ENCODE measurements around the gene DOCK1. TPM values are rescaled to one million over a fixed set of nuclear protein-coding genes. Genes with fewer than 3 reads are reported as not detected.

The DOCK1 gene
- polyA plus RNA-seq, 1 of the 3 experiments (the other 2 are of a cell fraction): 15.5 TPM

DNA sequence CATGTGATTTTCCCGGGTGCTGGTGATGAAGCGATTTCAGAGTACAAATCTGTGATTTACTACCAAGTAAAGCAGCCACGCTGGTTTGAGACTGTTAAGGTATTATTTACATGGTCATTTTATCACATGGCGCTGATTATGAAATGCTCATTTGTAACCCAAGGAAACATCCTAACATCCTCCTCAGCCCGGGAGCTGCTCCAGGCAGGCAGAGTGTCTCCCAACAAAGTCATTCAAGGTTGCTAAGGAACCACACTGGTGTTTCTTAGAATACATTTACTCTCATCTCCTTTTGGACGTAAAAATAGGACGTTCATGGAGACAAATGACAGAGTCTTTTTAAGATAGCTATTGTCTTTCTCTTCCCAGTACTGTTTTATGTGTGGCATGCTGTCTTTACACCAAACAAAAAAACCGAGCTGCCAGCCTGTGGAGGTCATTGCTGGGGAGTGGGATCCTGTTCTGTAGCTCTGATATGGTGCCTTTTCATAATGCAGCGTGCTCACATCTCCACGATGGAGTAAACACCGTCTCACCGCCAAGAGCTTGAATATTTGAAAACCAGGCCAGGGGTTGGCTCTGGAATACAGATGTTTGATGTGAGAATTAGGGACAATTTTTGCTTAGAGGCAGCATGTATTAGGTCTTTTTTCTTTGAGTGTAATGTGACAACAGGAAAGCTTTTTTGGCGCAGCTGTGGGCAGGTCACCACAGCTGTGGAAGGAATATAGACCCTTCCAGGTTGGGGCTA is 119.6 kb downstream of the DOCK1 start:
- Histone ChIP-seq H3K4me3 (ENCODE audit: low read depth in 2 of 2, low read length in 1 of 2) (no peak overlapping the region), H3K4me2 (no peak overlapping the region), H3K79me2 (ENCODE audit: insufficient read depth) (no peaks in the 10 kb centered on the region), H3K4me1 (ENCODE audit: control insufficient read depth in 1 of 2, insufficient read depth in 2 of 2, low read depth in 1 of 2, low read length in 1 of 2) (no peaks in the 10 kb centered on the region), H3K36me3 (replicated peaks in 1 of 2; ENCODE audit: control insufficient read depth in 1 of 2, insufficient read depth in 2 of 2, low read length in 1 of 2) (peaks cover 32 to 45% of the 10 kb centered on the region in 2 experiments), H3F3A (replicated peaks; ENCODE audit: insufficient read depth) (no peaks in the 10 kb centered on the region), H3K27ac (ENCODE audit: low read depth in 2 of 2, low read length in 1 of 2) (no peak overlapping the region), H3K27me3 (ENCODE audit: insufficient read depth) (no peaks in the 10 kb centered on the region), H3K9ac (no peak overlapping the region), H4K20me1 (ENCODE audit: insufficient read depth) (no peaks in the 10 kb centered on the region), H2AFZ (ENCODE audit: low read depth) (no peak overlapping the region), H3K9me2 (no peaks in the 10 kb centered on the region), H3K9me3 (no peaks in the 10 kb centered on the region)
- 96% methylated on average over 13 of the region's 13 CpGs for WGBS (ENCODE audit: low lambda C conversion rate)
- DNase-seq: no peak
- ChIA-PET POLR2A (no interaction called here), CTCF (no interaction called here)
- no peak for TF ChIP-seq CHD2 (IDR thresholded peaks at IDR 0.05; ENCODE audit: low read length, partially characterized antibody)
- no peak for TF ChIP-seq RCOR1 (IDR thresholded peaks at IDR 0.05; ENCODE audit: low read length)
- TF ChIP-seq, protein P1, sequence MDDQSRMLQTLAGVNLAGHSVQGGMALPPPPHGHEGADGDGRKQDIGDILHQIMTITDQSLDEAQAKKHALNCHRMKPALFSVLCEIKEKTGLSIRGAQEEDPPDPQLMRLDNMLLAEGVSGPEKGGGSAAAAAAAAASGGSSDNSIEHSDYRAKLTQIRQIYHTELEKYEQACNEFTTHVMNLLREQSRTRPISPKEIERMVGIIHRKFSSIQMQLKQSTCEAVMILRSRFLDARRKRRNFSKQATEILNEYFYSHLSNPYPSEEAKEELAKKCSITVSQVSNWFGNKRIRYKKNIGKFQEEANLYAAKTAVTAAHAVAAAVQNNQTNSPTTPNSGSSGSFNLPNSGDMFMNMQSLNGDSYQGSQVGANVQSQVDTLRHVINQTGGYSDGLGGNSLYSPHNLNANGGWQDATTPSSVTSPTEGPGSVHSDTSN (IDR thresholded peaks at IDR 0.05): no peak
- no peak for TF ChIP-seq FOXM1 (IDR thresholded peaks at IDR 0.05; ENCODE audit: low read depth)
- no peak for TF ChIP-seq TEAD4 (IDR thresholded peaks at IDR 0.05; ENCODE audit: borderline replicate concordance, insufficient read depth)
- no peak for TF ChIP-seq FOSL2 (IDR thresholded peaks at IDR 0.05; ENCODE audit: borderline replicate concordance, low read depth)
- TF ChIP-seq YY1 (IDR thresholded peaks at IDR 0.05; ENCODE audit: low read depth): no peak
- no peak for TF ChIP-seq SIN3A (IDR thresholded peaks at IDR 0.05; ENCODE audit: borderline replicate concordance, low read depth, low read length)
- TF ChIP-seq TAF1 (IDR thresholded peaks at IDR 0.05; ENCODE audit: borderline replicate concordance, low read depth, low read length): no peak
- TF ChIP-seq SMC3 (IDR thresholded peaks at IDR 0.05; ENCODE audit: low read depth, low read length): no peak

DNA sequence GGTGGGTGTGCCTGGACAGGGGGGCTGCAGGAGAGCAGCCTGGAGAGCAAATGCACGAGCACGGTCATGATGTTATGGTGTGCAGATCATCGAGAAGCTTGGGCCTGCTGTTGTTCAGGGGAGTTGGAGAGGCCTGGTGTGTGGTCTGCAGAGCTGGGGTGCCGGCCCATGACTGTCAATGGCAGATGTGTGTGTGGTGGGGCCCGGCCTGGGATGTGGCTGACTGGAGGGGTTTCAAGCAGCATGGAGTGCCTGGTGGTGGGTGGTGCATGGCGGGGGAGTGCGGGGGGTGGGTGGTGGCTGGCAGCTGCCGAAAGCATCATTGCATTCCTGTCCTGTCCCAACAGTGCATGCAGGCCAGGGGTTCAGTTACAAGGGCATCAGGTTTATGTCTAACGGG is 122.6 kb downstream of the DOCK1 start:
- H3K27me3 ChIP-seq (ENCODE audit: insufficient read depth): no peaks in the 10 kb centered on the region
- no peaks in the 10 kb centered on the region for H3K9me2 ChIP-seq
- no peak for DNase-seq
- ChIA-PET CTCF (no interaction called here), POLR2A (no interaction called here)
- H3K36me3 ChIP-seq (replicated peaks in 1 of 2; ENCODE audit: control insufficient read depth in 1 of 2, insufficient read depth in 2 of 2, low read length in 1 of 2): peaks cover 36 to 72% of the 10 kb centered on the region in 2 experiments
- H3K9ac ChIP-seq: no peak overlapping the region
- no peak overlapping the region for H3K27ac ChIP-seq (ENCODE audit: low read depth in 2 of 2, low read length in 1 of 2)
- 0 out of 2 replicates have a peak, but pooled peaks cover 1% of the 10 kb centered on the region for H3K79me2 ChIP-seq (ENCODE audit: insufficient read depth)
- no peak overlapping the region for H3K4me2 ChIP-seq
- no peaks in the 10 kb centered on the region for H3F3A ChIP-seq (replicated peaks; ENCODE audit: insufficient read depth)
- H3K4me1 ChIP-seq (ENCODE audit: control insufficient read depth in 1 of 2, insufficient read depth in 2 of 2, low read depth in 1 of 2, low read length in 1 of 2): no peaks in the 10 kb centered on the region
- no peak overlapping the region for H3K4me3 ChIP-seq (ENCODE audit: low read depth in 2 of 2, low read length in 1 of 2)
- no peaks in the 10 kb centered on the region for H4K20me1 ChIP-seq (ENCODE audit: insufficient read depth)
- H3K9me3 ChIP-seq: no peaks in the 10 kb centered on the region
- H2AFZ ChIP-seq (ENCODE audit: low read depth): no peak overlapping the region
- WGBS (ENCODE audit: low lambda C conversion rate): no CpG with 5 or more reads among the region's 9 CpGs
- TF ChIP-seq NRF1 (IDR thresholded peaks at IDR 0.05; ENCODE audit: low read depth, low read length): no peak

DNA sequence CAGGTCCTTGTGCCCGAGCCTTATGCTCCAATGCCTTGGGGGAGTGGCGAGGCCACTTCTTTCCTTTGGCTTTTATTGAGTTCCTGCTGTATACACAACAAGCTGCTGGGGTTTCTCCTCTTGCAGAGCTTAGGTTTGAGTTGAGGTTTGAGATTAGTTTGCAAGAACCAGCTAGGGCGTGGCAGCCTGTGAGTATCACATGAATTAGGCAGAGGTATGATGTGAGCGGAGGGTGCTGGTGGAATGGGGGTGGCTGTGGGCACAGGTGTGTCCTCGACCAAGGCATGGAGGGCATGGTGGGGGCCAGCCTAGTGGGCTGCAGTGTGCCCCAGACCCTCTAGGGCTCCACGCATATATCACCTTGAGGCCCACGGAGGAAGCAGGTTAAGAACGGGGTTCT is 123.3 kb downstream of the DOCK1 start:
- ChIA-PET CTCF (no interaction called here), POLR2A (no interaction called here)
- TF ChIP-seq JUND (IDR thresholded peaks at IDR 0.05) (no peak), EZH2phosphoT487 (IDR thresholded peaks at IDR 0.05; ENCODE audit: borderline replicate concordance, low read depth) (no peak), MXI1 (IDR thresholded peaks at IDR 0.05; ENCODE audit: low read depth, low read length) (no peak), RAD21 (IDR thresholded peaks at IDR 0.05; ENCODE audit: low read length) (no peak), SIN3A (IDR thresholded peaks at IDR 0.05; ENCODE audit: borderline replicate concordance, low read depth, low read length) (no peak), MEF2A (IDR thresholded peaks at IDR 0.05; ENCODE audit: borderline replicate concordance, low read depth) (no peak), TAF1 (IDR thresholded peaks at IDR 0.05; ENCODE audit: borderline replicate concordance, low read depth, low read length) (no peak), CHD2 (IDR thresholded peaks at IDR 0.05; ENCODE audit: low read length, partially characterized antibody) (no peak), RFX5 (IDR thresholded peaks at IDR 0.05; ENCODE audit: low read length) (no peak), FOXM1 (IDR thresholded peaks at IDR 0.05; ENCODE audit: low read depth) (no peak), TCF12 (IDR thresholded peaks at IDR 0.05) (no peak), GATA2 (CRISPR knock-in tag; IDR thresholded peaks at IDR 0.05) (no peak)
- TF ChIP-seq, protein P2, sequence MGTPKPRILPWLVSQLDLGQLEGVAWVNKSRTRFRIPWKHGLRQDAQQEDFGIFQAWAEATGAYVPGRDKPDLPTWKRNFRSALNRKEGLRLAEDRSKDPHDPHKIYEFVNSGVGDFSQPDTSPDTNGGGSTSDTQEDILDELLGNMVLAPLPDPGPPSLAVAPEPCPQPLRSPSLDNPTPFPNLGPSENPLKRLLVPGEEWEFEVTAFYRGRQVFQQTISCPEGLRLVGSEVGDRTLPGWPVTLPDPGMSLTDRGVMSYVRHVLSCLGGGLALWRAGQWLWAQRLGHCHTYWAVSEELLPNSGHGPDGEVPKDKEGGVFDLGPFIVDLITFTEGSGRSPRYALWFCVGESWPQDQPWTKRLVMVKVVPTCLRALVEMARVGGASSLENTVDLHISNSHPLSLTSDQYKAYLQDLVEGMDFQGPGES (IDR thresholded peaks at IDR 0.05; ENCODE audit: low read depth, low read length): no peak
- TF ChIP-seq, protein P3, sequence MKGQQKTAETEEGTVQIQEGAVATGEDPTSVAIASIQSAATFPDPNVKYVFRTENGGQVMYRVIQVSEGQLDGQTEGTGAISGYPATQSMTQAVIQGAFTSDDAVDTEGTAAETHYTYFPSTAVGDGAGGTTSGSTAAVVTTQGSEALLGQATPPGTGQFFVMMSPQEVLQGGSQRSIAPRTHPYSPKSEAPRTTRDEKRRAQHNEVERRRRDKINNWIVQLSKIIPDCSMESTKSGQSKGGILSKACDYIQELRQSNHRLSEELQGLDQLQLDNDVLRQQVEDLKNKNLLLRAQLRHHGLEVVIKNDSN (IDR thresholded peaks at IDR 0.05; ENCODE audit: borderline replicate concordance, low read depth): no peak

More for the DNA sequence above, 123.3 kb downstream of the DOCK1 start:
- H3K27ac ChIP-seq (ENCODE audit: low read depth in 2 of 2, low read length in 1 of 2): no peak overlapping the region
- H3K9me2 ChIP-seq: no peaks in the 10 kb centered on the region
- H2AFZ ChIP-seq (ENCODE audit: low read depth): no peak overlapping the region
- H4K20me1 ChIP-seq (ENCODE audit: insufficient read depth): no peaks in the 10 kb centered on the region
- DNase-seq: no peak
- WGBS (ENCODE audit: low lambda C conversion rate): 98% methylated on average over 5 of the region's 8 CpGs
- H3K9ac ChIP-seq: no peak overlapping the region
- H3K27me3 ChIP-seq (ENCODE audit: insufficient read depth): no peaks in the 10 kb centered on the region
- H3F3A ChIP-seq (replicated peaks; ENCODE audit: insufficient read depth): no peaks in the 10 kb centered on the region
- no peaks in the 10 kb centered on the region for H3K9me3 ChIP-seq
- H3K4me1 ChIP-seq (ENCODE audit: control insufficient read depth in 1 of 2, insufficient read depth in 2 of 2, low read depth in 1 of 2, low read length in 1 of 2): peaks cover 0 to 5% of the 10 kb centered on the region in 2 experiments; a peak in 1 of 4 replicates
- H3K79me2 ChIP-seq (ENCODE audit: insufficient read depth): 0 out of 2 replicates have a peak, but pooled peaks cover 2% of the 10 kb centered on the region
- H3K36me3 ChIP-seq (replicated peaks in 1 of 2; ENCODE audit: control insufficient read depth in 1 of 2, insufficient read depth in 2 of 2, low read length in 1 of 2): peaks cover 35 to 72% of the 10 kb centered on the region in 2 experiments
- H3K4me3 ChIP-seq (ENCODE audit: low read depth in 2 of 2, low read length in 1 of 2): no peak overlapping the region
- no peak overlapping the region for H3K4me2 ChIP-seq

Measured in SK-N-SH (cell line).